ENCODE measurements around the gene NFIC.
"Not testable (repeated sequence)": the region's sequence is repeated elsewhere in the genome, so short reads cannot be mapped to it uniquely, and the experiment has no call there.

DNA sequence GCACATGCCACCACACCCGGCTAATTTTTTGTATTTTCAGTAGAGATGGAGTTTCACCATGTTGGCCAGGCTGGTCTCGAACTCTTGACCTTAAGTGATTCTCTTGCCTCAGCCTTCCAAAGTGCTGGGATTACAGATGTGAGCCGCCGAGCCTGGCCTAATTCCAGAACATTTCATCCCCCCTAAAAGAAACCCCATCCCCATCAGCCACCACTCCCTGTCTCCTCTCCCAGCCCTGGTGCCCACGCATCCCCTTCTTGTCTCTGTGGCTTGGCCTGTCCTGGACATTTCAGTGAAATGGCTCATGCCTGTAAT is 63.9 kb downstream of the NFIC start:
- TF ChIP-seq, protein P1, sequence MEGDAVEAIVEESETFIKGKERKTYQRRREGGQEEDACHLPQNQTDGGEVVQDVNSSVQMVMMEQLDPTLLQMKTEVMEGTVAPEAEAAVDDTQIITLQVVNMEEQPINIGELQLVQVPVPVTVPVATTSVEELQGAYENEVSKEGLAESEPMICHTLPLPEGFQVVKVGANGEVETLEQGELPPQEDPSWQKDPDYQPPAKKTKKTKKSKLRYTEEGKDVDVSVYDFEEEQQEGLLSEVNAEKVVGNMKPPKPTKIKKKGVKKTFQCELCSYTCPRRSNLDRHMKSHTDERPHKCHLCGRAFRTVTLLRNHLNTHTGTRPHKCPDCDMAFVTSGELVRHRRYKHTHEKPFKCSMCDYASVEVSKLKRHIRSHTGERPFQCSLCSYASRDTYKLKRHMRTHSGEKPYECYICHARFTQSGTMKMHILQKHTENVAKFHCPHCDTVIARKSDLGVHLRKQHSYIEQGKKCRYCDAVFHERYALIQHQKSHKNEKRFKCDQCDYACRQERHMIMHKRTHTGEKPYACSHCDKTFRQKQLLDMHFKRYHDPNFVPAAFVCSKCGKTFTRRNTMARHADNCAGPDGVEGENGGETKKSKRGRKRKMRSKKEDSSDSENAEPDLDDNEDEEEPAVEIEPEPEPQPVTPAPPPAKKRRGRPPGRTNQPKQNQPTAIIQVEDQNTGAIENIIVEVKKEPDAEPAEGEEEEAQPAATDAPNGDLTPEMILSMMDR (IDR thresholded peaks at IDR 0.05): not testable (repeated sequence)
- TF ChIP-seq POLR2A (IDR thresholded peaks at IDR 0.05): not testable (repeated sequence)

All from Peyer's patch (tissue), 4 donors.